VCaP (cell line): ENCODE data around the gene C14orf119.

Source experiments
- H3K27ac ChIP-seq: fragments of 450-650 bp; 2 replicates; pipeline ENCODE4 v1.5.1; 2017
- TF ChIP-seq, protein P1 (sequence below): fragments of 450-650 bp; conservative IDR thresholded peaks from 2 replicates; pipeline ENCODE4 v1.5.1; 2017; ENCODE audit warnings: mild to moderate bottlenecking, moderate library complexity

C14orf119 gene

DNA sequence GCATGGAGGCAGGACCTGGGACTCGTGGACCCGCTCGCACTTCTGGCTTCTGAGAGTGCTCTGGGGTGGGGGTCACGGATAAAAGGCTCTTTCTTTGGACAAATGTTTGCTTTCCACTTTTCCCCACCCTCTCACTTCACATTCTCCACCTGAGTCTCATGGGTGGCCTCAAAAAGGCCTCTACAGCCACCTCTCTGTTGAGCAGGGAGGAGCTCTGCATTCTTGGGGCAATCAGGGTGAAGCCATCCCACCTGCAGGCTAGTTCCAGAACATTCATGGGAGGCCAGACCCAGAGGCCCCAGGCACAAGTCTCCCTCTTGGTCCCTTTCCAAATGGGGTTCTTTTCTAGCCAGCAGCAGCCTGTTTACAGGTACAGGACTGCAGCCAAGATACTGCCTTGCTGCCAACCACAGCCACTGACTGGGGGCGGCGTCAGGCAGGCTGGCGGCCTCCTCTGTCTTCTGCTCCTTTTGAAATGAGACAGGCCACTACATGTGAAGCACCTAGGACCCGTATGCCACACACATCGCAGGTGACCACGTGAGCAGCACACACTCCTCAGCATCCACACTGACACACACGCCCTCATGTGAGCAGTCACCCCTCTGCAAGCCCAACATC is 42.0 kb downstream of the C14orf119 start:
- TF ChIP-seq, protein P1, sequence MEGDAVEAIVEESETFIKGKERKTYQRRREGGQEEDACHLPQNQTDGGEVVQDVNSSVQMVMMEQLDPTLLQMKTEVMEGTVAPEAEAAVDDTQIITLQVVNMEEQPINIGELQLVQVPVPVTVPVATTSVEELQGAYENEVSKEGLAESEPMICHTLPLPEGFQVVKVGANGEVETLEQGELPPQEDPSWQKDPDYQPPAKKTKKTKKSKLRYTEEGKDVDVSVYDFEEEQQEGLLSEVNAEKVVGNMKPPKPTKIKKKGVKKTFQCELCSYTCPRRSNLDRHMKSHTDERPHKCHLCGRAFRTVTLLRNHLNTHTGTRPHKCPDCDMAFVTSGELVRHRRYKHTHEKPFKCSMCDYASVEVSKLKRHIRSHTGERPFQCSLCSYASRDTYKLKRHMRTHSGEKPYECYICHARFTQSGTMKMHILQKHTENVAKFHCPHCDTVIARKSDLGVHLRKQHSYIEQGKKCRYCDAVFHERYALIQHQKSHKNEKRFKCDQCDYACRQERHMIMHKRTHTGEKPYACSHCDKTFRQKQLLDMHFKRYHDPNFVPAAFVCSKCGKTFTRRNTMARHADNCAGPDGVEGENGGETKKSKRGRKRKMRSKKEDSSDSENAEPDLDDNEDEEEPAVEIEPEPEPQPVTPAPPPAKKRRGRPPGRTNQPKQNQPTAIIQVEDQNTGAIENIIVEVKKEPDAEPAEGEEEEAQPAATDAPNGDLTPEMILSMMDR: no peak
- H3K27ac ChIP-seq: no peak overlapping the region; the same call in 1 of the 2 replicates

DNA sequence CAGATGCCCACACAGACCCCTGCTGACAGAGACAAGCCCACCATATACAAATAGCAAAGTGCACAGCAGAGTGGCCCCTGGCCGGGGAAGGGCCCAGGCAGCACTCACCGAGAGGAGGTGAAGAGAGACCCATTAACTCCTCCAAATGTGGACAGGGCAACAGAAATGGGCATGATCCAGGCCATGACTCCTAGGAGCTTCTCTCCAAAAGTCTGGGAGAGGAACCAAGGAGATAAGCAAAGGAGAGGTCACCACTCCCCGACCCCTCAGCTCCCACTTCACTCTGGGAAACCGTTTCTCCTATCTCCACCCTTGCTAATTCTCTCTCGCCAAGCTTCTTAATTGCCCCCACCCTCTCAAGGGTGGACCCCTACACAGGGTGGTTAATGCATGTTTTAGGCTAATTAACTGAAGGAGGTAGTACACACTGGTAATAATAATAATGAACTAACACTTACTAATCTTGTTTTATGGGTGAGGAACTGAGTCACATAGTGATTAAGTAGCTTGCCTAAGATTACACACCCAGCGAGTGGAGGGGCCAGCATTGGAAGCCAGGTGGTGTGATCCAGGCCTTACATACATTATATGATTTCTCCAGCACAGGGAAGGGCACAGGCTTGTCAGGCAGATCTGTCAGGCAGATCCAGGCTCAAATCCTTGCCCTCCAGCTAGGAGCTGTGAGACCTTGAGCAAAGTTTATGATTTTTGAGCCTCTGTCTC is 42.7 kb downstream of the C14orf119 start:
- H3K27ac ChIP-seq: no peak overlapping the region; the same call in 1 of the 2 replicates
- TF ChIP-seq, protein P1: no peak

DNA sequence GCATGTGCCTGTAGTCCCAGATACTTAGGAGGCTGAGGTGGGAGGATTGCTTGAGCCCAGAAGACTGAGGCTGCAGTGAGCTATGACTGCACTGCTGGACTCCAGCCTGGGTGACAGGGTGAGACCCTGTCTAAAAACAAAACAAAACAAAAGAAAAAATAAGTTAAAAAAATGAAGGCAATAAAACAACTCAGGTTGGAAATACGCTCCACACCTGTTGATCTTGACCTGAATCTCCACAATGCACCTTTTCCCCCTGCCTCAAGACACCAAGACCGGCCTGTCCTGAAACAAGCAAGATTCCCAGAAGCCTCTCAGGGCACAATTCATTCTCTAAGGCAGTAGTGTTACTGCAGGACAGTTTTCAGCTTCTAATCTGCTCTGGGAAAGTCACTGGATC is 44.6 kb downstream of the C14orf119 start:
- TF ChIP-seq, protein P1: no peak
- H3K27ac ChIP-seq: no peak overlapping the region

DNA sequence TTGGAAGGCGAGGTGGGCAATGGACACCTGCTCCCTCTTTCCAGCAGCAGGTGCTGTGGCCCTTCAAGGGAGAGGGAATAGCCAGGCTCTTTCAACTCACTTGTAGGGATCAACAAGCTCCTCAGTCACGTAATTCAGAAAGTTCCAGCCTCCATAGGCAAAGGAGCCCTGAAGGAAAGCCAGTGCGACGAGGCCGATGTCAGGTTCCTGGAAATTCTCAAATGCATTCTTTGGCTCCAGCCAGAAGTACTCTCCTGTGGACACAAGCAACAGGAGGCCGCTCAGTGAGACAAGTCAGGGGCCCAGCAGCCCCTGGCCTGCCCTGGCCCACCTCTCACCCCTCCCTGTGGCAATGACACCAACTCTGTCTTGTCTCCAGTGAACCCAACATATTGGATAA is 45.1 kb downstream of the C14orf119 start:
- H3K27ac ChIP-seq: no peak overlapping the region
- TF ChIP-seq, protein P1: no peak

DNA sequence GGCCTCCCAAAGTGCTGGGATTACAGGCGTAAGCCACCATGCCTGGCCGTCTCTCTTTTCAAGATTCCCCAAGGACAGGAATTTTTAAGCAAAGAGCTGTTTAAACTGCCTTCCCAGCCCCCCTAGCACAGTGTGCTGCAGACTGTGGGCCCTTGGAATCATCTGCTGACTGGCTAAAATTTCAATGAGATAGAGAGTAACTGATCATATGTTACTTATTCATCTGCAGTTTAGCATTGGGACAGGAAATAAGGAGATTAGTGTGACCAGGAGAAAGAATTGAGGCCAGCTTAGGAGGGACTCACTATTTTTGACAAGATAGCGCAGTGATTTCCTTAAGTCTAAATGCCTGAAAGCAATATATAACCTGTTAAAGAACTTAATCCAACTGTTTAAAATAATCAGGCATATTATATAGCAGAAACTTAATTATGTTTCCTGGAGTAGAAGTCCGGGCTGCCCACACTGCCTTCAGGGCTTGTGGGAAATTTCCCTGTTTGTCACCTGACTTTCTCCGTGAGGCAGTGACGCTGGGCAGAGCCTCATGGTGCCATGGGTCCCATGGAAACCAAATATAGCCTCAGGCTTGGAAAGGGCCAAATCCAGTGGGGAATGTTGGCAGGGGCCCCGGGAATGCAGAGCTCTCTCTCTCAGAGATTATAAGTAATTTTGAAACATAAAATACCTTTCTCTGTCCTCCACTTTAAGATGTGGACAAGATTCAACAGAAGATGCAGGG is 46.6 kb downstream of the C14orf119 start:
- TF ChIP-seq, protein P1: no peak
- no peak overlapping the region for H3K27ac ChIP-seq

DNA sequence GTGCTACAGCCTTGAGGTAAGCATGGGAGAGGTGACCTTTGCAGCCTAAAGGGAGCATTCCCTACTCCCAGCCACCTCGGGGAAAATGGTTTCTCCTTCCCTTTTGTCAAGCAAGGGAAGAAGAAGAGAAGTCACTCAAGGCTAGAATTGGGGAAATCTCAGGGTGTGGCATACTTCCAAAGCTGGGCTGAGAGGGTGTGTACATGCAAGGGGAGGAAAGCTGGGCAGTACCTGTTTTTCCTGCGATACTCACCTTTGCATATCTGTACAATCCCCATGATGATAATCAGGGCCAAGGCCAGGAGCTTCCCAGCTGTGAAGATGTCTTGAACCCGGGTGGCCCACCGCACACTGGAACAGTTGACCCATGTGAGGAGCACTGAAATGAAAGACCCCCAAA is 47.5 kb downstream of the C14orf119 start:
- no peak overlapping the region for H3K27ac ChIP-seq
- TF ChIP-seq, protein P1: no peak

DNA sequence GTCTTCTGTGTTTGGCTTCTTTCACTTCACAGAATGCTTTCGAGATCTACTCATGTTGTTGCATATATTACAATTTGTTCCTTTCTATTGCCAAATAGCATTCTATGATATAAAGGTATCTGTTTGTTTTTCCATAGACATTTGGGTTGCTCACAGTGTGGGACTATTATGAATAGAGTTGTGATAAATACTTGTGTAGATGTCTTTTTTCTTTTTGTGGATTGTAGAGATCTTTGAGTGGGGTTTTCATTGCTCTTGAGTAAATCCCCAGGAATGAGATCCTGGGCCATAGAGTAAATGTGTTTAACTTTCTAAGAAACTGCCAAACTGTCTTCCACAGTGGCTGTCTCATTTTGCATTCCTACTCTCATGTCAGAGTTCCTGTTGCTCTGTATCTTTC is 48.6 kb downstream of the C14orf119 start:
- TF ChIP-seq, protein P1: no peak

More for the DNA sequence above, 48.6 kb downstream of the C14orf119 start:
- H3K27ac ChIP-seq: no peak overlapping the region
